Astrocyte (in vitro differentiated cells and primary cell): ENCODE measurements around the gene NOL4L.

Source experiments
- CTCF ChIP-seq: IDR thresholded peaks from 2 replicates; pipeline ENCODE4 v1.5.1; 2011; ENCODE audit warnings: low read depth, mild to moderate bottlenecking, inconsistent platforms, low read length, moderate library complexity; ENCODE audit not compliant: insufficient read depth
- EZH2 ChIP-seq: IDR thresholded peaks from 2 replicates; pipeline ENCODE4 v1.6.1; 2012; ENCODE audit warnings: mild to moderate bottlenecking, low read length, inconsistent platforms; ENCODE audit not compliant: insufficient read depth

DNA sequence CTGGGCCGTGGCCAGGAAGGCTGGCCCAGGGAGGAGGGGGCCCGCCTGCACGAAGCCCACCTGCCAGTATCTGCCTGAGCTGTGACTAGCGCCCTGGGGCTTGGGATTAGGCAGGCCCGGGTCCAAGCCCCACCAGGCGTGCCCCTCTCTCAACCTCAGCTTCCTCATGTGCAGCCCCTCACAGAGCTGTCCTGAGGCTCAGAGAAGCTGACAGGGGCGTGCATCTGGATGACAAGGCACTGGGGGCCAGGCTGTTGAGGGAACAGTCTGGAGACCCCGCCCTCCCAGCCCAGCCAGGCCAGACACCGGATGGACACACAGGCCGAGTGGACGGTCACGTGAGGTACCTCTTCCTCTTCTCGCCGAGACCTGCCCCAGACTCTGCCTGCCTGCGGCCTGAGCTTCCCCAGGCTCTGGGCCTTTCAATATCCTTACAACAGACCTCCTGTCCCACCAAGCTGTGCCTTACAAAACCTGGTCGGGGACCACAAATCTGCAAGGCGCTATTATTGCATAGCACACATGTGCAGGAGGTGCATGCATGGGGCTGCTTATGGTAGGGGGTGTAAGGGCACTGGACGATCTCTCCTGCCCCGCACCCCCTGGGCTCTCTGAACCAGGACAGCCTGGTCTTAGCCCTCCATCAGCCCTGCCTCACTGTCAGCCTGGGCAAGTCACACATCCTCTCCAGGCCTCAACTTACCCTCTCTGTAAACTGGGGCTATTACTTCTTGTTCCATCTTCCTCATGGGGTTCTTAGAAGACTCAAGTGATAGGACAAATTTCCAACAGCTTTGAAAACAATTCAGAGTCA is 20.0 kb downstream of the NOL4L start:
- TF ChIP-seq CTCF, result no peak
- no peak for TF ChIP-seq EZH2
